Measurements from ENCODE around the gene AQP12A. TPM values are rescaled to one million over a fixed set of nuclear protein-coding genes. Genes with fewer than 3 reads are reported as not detected.

The AQP12A gene
- total RNA-seq, 1 donor, result not detected

DNA sequence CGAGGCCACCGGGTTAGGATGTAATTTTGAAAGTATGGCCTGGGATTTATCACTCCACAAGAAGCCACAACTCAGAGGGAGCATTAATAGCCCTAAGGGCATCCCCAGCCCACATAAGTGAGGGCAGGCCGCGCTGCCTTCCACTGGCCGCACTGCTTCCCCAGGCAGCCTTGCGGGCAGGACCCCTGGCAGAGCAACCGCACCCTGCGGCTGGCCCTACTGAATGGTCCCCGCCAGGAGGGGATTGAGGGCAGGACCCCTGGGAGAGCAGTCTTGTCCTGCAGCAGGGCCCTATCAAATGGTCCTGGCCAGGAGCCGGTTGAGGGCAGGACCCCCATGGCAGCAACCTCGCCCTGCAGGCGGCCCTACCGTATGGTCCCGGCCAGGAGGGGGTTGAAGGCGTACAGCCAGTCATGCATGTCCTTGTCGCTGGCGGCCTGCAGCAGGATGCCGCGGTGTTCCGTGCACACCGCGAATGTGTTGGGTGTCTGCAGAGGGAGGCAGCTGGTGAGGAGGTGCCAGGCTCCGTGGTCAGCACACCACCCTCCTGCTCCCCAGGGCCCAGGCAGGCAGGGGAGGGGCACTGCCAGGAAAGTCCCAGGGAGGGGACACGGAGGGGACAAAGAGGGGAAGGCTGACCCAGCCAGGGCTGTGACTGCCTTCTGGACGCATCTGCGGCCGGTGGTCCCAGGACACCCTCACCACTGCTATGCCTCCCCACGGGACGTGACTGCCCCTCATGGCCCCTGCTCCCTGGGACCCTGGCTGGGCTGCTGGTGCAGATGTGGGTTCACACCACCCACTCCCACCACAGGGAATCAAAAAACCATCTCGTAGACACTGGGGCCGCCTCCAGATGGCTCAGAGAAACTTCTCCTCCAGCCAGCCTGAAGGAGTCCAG is 26.3 kb downstream of the AQP12A start:
- Histone ChIP-seq H3K4me1 (ENCODE audit: insufficient read depth, low read length) (no peaks in the 10 kb centered on the region), H3K9me3 (ENCODE audit: low read depth, low read length) (no peaks in the 10 kb centered on the region), H3K4me3 (ENCODE audit: low read length) (no peak overlapping the region), H3K27me3 (ENCODE audit: insufficient read depth, low read length) (no peaks in the 10 kb centered on the region)

DNA sequence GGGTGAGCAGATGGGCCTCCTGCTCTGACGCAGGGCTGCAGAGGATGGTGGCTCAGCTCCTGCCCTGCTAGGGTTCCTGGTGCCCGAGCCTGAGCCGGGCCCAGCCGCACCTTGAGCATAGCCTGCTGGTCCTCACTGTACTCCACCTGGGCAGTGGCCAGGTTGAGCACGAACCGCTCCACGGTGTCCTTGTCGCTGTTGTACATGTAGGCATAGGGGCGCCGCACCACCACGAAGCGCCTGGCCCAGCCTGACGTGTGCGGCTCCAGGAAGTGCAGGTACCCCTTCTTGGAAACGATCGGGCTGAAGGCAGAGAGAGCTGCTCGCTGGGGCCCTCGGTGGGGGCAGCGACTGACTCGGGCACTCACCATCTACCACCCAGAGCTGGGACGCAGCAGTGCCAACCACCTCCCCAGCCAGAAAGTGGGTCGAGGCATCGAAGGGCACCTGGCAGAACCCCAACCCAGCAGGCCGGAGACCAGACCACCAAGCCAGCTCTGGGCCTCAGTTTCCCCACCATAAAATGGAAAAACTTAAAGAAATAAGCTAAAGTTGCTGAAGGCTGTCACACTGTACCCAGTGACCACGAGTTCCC is 27.3 kb downstream of the AQP12A start:
- Histone ChIP-seq H3K9me3 (ENCODE audit: low read depth, low read length) (no peaks in the 10 kb centered on the region), H3K4me3 (ENCODE audit: low read length) (no peak overlapping the region), H3K4me1 (ENCODE audit: insufficient read depth, low read length) (no peaks in the 10 kb centered on the region), H3K27me3 (ENCODE audit: insufficient read depth, low read length) (no peaks in the 10 kb centered on the region)

- no peaks in the 10 kb centered on the region for H3K4me1 ChIP-seq (ENCODE audit: insufficient read depth, low read length)
- H3K9me3 ChIP-seq (ENCODE audit: low read depth, low read length), result no peaks in the 10 kb centered on the region
- no peak overlapping the region for H3K4me3 ChIP-seq (ENCODE audit: low read length)
- H3K27me3 ChIP-seq (ENCODE audit: insufficient read depth, low read length), result no peaks in the 10 kb centered on the region
Measured at GRCh38 chr2:240719676-240720545, 28.2 kb downstream of the AQP12A start.

- no peaks in the 10 kb centered on the region for H3K27me3 ChIP-seq (ENCODE audit: insufficient read depth, low read length)
- H3K4me3 ChIP-seq (ENCODE audit: low read length), result no peak overlapping the region
- no peaks in the 10 kb centered on the region for H3K9me3 ChIP-seq (ENCODE audit: low read depth, low read length)
- no peaks in the 10 kb centered on the region for H3K4me1 ChIP-seq (ENCODE audit: insufficient read depth, low read length)
Measured at GRCh38 chr2:240720686-240721595, 29.3 kb downstream of the AQP12A start.

DNA sequence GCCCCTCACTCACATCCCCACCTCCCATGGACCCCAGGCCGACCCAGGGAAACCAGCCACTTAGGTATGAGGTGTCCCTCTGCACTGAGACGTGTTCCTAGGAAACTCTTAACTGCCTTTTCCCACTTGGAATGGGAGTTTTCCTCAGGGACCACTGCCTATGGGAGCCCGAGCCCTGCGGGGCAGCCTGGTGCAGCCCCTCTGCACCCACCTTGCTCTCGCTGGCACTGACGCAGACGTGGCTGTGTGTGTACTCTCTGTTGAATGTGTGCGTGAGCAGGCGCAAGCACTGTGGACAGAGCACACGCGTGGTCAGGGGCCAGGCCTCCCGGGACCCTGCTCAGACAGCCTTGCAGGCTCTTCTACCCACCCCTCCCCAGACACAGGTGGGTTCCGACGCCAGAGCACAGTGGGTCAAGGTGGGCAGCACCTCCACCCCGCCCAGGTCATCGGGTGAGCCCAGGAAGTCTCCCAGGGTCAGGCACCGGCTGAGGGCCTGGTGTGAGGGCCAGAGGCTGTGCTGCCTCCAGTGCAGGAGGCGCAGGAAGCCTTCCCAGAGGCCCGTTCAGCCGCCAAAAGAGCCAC is 30.0 kb downstream of the AQP12A start:
- Histone ChIP-seq H3K4me3 (ENCODE audit: low read length) (no peak overlapping the region), H3K9me3 (ENCODE audit: low read depth, low read length) (no peaks in the 10 kb centered on the region), H3K4me1 (ENCODE audit: insufficient read depth, low read length) (no peaks in the 10 kb centered on the region), H3K27me3 (ENCODE audit: insufficient read depth, low read length) (no peaks in the 10 kb centered on the region)

DNA sequence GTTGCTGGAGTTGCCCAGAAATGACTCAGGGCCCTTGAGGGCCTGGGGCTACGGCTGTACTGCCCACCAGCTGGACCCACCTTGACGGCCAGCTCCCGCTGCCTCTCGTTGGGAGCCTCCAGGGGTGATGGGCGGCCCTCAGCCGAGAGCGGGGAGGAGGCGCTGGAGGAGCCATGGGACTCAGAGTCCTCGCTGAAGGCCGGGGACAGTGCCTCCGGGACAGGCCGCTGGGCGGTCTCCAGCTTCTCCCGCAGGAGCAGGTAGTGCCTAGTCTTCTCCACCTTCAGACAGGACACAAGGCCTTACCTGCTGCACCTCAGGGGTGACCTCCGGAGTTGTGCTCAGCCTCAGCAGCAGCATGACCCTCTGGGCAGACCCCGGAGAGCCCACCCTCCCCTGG is 30.7 kb downstream of the AQP12A start:
- Histone ChIP-seq H3K4me1 (ENCODE audit: insufficient read depth, low read length) (no peaks in the 10 kb centered on the region), H3K27me3 (ENCODE audit: insufficient read depth, low read length) (no peaks in the 10 kb centered on the region), H3K9me3 (ENCODE audit: low read depth, low read length) (no peaks in the 10 kb centered on the region), H3K4me3 (ENCODE audit: low read length) (no peak overlapping the region)

DNA sequence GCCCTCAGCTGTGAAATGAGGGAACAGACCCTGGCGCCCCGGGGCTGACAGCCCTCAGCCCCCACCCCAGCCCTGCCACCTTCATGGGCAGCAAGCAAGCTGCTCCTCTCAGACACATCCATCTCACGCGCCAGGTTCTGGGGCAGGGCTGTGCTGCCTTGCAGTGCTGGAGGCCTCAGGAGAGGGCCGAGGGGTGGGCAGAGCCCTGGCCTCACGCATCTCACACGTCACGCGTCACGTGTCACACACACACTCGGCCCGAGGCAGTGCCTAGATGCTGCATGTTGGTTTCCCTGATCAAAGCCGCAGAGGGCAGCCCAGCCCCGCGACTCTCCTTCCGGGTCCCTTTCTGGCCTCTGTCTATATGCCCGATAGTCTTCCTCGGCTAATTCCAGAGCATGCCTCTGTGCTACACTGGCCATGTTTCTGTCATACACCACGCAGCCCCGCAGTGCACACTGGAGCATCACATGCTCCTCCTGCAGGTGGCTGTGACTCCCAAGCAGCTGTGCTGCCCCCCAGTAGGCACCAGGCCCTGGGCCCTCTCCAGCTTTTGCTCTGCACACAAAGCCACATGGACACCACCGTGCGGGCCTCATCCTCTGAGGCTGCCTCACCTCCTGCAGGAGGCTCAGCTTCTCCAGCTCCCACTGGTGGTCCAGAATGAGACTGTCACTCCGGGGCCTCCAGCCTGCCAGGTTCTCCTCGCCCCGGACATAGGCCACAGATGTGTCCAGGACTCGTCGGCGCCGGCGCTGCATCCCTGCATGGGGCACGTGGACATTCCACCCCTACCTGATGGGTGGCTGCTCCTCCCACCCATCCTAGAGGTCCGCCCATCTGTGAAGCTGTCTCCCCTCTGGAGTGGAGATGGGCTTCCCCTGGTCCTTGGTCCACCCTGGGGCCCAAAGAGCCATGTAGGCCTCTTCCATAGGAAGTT is 31.4 kb downstream of the AQP12A start:
- Histone ChIP-seq H3K4me3 (ENCODE audit: low read length) (no peak overlapping the region), H3K27me3 (ENCODE audit: insufficient read depth, low read length) (no peaks in the 10 kb centered on the region), H3K9me3 (ENCODE audit: low read depth, low read length) (no peaks in the 10 kb centered on the region), H3K4me1 (ENCODE audit: insufficient read depth, low read length) (no peaks in the 10 kb centered on the region)

- Histone ChIP-seq H3K9me3 (ENCODE audit: low read depth, low read length) (no peaks in the 10 kb centered on the region), H3K4me1 (ENCODE audit: insufficient read depth, low read length) (no peaks in the 10 kb centered on the region), H3K4me3 (ENCODE audit: low read length) (no peak overlapping the region), H3K27me3 (ENCODE audit: insufficient read depth, low read length) (no peaks in the 10 kb centered on the region)
Measured at GRCh38 chr2:240723851-240724250, 32.2 kb downstream of the AQP12A start.

- Histone ChIP-seq H3K9me3 (ENCODE audit: low read depth, low read length) (no peaks in the 10 kb centered on the region), H3K27me3 (ENCODE audit: insufficient read depth, low read length) (no peaks in the 10 kb centered on the region), H3K4me3 (ENCODE audit: low read length) (no peak overlapping the region), H3K4me1 (ENCODE audit: insufficient read depth, low read length) (no peaks in the 10 kb centered on the region)
Measured at GRCh38 chr2:240724431-240724830, 32.8 kb downstream of the AQP12A start.

DNA sequence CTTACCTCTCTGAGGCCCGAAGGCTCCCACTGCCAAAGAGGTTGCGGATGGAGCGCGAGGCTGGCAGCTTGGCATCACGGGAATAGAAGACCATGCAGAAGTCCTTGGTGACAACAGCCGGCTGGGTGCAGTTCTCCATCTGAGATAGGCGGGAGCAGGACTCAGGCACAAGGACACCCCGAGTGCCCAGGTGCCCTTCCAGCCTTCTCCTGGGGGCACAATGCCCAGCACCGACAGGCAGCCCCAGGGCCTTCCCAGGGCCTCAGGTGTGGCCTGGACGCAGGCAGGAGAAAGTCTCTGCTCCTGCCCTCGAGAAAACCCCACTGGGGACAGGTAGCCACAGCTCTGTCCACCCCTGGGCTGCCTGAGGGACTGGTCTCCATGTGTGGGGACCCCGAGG is 33.6 kb downstream of the AQP12A start:
- H3K4me1 ChIP-seq (ENCODE audit: insufficient read depth, low read length), result no peaks in the 10 kb centered on the region
- no peak overlapping the region for H3K4me3 ChIP-seq (ENCODE audit: low read length)
- H3K27me3 ChIP-seq (ENCODE audit: insufficient read depth, low read length), result no peaks in the 10 kb centered on the region
- H3K9me3 ChIP-seq (ENCODE audit: low read depth, low read length), result no peaks in the 10 kb centered on the region

DNA sequence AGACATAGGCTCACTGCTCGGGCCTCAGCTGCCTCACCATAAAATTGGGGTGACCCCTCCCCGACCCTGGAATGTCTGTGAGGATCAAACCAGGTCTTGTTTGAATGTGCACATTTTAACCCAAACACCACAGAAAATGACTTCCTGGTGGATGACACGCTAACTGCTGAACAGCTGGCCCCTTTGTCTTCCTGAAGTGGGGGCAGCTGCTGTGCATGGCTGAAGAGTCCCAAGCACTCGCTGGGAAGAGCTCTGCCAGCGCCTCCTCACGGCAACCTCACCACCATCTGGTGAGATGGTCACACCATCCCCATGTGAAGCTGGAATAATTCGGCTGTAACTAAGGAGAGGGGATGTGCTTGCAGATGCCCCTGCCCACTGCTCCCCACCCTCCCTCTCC is 34.0 kb downstream of the AQP12A start:
- Histone ChIP-seq H3K27me3 (ENCODE audit: insufficient read depth, low read length) (no peaks in the 10 kb centered on the region), H3K9me3 (ENCODE audit: low read depth, low read length) (no peaks in the 10 kb centered on the region), H3K4me3 (ENCODE audit: low read length) (no peak overlapping the region), H3K4me1 (ENCODE audit: insufficient read depth, low read length) (no peaks in the 10 kb centered on the region)

- H3K4me1 ChIP-seq (ENCODE audit: insufficient read depth, low read length), result no peaks in the 10 kb centered on the region
Measured at GRCh38 chr2:240726876-240727275, 35.2 kb downstream of the AQP12A start.

GRCh38 chr2:240727439-240727838 is 35.8 kb downstream of the AQP12A start:
- H3K27me3 ChIP-seq (ENCODE audit: insufficient read depth, low read length), result no peaks in the 10 kb centered on the region
- H3K4me3 ChIP-seq (ENCODE audit: low read length), result no peak overlapping the region
- no peaks in the 10 kb centered on the region for H3K4me1 ChIP-seq (ENCODE audit: insufficient read depth, low read length)
- no peaks in the 10 kb centered on the region for H3K9me3 ChIP-seq (ENCODE audit: low read depth, low read length)

More at GRCh38 chr2:240726876-240727275, 35.2 kb downstream of the AQP12A start:
- no peak overlapping the region for H3K4me3 ChIP-seq (ENCODE audit: low read length)
- H3K27me3 ChIP-seq (ENCODE audit: insufficient read depth, low read length), result no peaks in the 10 kb centered on the region
- H3K9me3 ChIP-seq (ENCODE audit: low read depth, low read length), result no peaks in the 10 kb centered on the region
